ENCODE measurements around the gene CYTH4. TPM values are rescaled to one million over a fixed set of nuclear protein-coding genes. Genes with fewer than 3 reads are reported as not detected.

The CYTH4 gene
- total and polyA plus RNA-seq, 2 donors (not counting 3 experiments of a cell fraction or from before 2014, with no cell fraction given), result 0.06 TPM; not detected in 1

DNA sequence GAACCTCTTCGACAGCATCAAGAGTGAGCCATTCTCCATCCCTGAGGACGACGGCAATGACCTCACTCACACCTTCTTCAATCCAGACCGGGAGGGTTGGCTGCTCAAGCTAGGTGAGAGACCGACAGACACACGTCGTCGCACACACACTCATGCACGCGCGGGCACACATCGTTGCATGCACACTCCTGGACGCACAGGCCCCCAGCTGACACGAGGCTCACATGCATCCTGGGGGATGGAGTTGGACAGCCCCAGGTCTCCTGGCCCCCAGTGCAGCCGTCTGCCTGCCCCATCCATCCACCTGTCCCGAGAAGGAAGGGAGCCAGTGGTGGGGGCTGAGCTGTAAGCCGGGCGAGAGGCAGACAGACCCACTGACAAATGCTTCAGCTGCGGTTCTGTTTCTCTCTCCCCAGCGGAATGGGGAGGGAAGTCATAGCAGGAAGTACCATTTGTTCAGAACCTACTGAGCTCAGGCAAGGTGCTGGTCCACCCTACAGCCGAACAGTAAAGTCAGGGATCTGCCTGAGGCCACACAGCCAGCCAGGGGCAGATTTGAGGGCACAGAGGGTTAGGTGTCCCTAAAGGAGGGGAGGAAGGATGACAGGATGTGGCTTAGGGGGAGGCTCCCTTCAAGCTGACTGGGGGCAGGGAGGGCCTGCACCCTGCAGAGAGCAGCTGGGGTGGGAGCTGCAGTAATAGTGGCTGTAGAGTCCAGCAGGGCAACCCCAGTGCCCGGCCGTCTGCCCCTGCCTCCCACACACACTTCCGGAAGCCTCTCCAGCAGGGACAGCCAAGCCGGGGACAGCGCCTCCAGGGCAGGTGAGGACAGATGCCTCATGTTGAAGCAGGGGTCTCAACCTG, 27.1 kb downstream of the CYTH4 start:
- Histone ChIP-seq H3K9ac (replicated peaks; ENCODE audit: extremely low read depth, insufficient read depth, low read length) (no peak overlapping the region), H3K27ac (ENCODE audit: insufficient read depth, low read depth, low read length) (no peak overlapping the region), H2AFZ (ENCODE audit: low read depth, low read length) (no peak overlapping the region), H3K4me1 (ENCODE audit: control insufficient read depth, extremely low read depth, insufficient read depth, low read length) (peaks cover 37% of the 10 kb centered on the region), H4K20me1 (replicated peaks; ENCODE audit: control insufficient read depth, extremely low read depth, insufficient read depth, low read length) (no peaks in the 10 kb centered on the region), H3K36me3 (ENCODE audit: control insufficient read depth in 2 of 2, extremely low read depth in 1 of 2, insufficient read depth in 2 of 2, low read length in 2 of 2) (no peaks in the 10 kb centered on the region), H3K9me1 (replicated peaks; ENCODE audit: control insufficient read depth, extremely low read depth, insufficient read depth, low read length) (no peaks in the 10 kb centered on the region), H3K27me3 (ENCODE audit: control insufficient read depth in 2 of 2, insufficient read depth in 2 of 2, low read length in 2 of 2) (no peaks in the 10 kb centered on the region), H3K4me3 (replicated peaks in 1 of 3; ENCODE audit: insufficient read depth in 1 of 3, low read depth in 1 of 3, low read length in 3 of 3) (no peak overlapping the region), H3K79me2 (ENCODE audit: control insufficient read depth, insufficient read depth, low read length) (no peaks in the 10 kb centered on the region), H3K4me2 (ENCODE audit: insufficient read depth, low read length) (no peak overlapping the region), H3K9me3 (replicated peaks; ENCODE audit: control insufficient read depth, insufficient read depth, low read length) (no peaks in the 10 kb centered on the region)
- dilution Hi-C loops (cut with MboI; ENCODE audit: extremely low pct_ligation_motif_present, low sequenced_read_pairs), result no loop called here
- intact Hi-C loops (cut with micrococcal nuclease), result no loop called here
- CTCF ChIA-PET, result interaction anchor here (1.0 to 1.3 kb wide), 5 partner anchors 42 to 283 kb away, joined by 3 to 4 read pairs (median 3); no protein-coding TSS in a partner anchor
- no TSS peak for BruUV-seq (replicated peaks)
- no peak for DNase-seq (ENCODE audit: low read depth, low spot score)
- POLR2A ChIA-PET, result no interaction called here
- no peak for FAIRE-seq
- TF ChIP-seq FOS (IDR thresholded peaks at IDR 0.05; ENCODE audit: borderline replicate concordance, insufficient read depth, low read length), result no peak
- no peak for TF ChIP-seq MYC (IDR thresholded peaks at IDR 0.05; ENCODE audit: low read depth, low read length)
- TF ChIP-seq EZH2 (IDR thresholded peaks at IDR 0.05; ENCODE audit: borderline replicate concordance, low read depth, low read length, severe bottlenecking), result no peak
- no peak for TF ChIP-seq POLR2AphosphoS5 (IDR thresholded peaks at IDR 0.05; ENCODE audit: insufficient read depth, low read depth, low read length)
- TF ChIP-seq, protein P1, sequence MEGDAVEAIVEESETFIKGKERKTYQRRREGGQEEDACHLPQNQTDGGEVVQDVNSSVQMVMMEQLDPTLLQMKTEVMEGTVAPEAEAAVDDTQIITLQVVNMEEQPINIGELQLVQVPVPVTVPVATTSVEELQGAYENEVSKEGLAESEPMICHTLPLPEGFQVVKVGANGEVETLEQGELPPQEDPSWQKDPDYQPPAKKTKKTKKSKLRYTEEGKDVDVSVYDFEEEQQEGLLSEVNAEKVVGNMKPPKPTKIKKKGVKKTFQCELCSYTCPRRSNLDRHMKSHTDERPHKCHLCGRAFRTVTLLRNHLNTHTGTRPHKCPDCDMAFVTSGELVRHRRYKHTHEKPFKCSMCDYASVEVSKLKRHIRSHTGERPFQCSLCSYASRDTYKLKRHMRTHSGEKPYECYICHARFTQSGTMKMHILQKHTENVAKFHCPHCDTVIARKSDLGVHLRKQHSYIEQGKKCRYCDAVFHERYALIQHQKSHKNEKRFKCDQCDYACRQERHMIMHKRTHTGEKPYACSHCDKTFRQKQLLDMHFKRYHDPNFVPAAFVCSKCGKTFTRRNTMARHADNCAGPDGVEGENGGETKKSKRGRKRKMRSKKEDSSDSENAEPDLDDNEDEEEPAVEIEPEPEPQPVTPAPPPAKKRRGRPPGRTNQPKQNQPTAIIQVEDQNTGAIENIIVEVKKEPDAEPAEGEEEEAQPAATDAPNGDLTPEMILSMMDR (IDR thresholded peaks at IDR 0.05; ENCODE audit: extremely low read depth in 1 of 2, insufficient read depth in 1 of 2, low read depth in 1 of 2, low read length in 2 of 2), result no peak
- TF ChIP-seq, protein P2, sequence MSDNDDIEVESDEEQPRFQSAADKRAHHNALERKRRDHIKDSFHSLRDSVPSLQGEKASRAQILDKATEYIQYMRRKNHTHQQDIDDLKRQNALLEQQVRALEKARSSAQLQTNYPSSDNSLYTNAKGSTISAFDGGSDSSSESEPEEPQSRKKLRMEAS (IDR thresholded peaks at IDR 0.05; ENCODE audit: insufficient read depth, insufficient read length), result no peak
- no peak for TF ChIP-seq POLR2A (IDR thresholded peaks at IDR 0.05; ENCODE audit: low read depth, low read length)
- no peak for TF ChIP-seq JUN (IDR thresholded peaks at IDR 0.05; ENCODE audit: borderline replicate concordance, insufficient read depth, insufficient read length, low read depth)
- no peak for TF ChIP-seq GATA2 (IDR thresholded peaks at IDR 0.05; ENCODE audit: insufficient read depth, insufficient read length, low read depth, low read length)

Data from endothelial cell of umbilical vein (primary cell).